NCI-H510A (cell line): Measurements from ENCODE around the gene ANKRD13D.

Source experiments
- DNase-seq: peaks from one replicate; lab custom pipeline; 2025; lab: John Stamatoyannopoulos, UW

ANKRD13D gene

DNA sequence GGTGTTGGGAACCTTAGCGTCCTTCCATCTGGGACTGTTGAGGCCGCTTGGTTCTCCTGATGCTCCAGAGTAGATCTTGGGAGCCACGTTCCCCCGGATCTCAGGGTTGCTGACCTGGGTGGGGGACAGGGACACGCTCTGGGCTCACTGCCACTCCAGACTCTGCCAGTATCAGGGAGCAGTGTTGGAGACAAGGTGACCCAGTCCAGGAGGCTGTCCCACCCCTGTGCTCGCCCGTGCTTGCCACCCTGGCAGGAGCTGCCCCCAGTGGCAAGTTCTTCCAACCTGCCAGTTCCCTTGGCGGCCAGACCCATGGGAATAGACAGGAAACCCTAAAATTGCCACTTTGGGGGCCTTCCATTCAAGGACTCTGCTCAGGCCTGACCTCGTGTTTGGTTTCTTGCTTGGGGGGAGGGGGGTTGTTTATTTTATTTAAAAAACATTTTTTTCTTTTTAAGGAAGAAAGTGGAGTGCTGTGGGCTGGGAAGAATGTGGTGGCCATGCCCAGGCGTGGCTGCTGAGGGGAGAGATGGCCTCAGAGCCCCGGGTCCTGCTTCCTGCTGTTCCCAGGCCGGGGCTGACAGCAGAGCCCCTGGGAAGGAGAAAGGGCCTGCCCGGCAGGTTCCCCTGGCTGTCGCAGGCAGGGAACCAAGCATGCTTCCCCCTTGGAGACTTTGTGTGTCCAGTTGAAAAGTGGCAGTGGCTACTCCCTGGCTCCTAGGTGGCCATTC lies 15.7 kb upstream of the ANKRD13D start:
- no peak for DNase-seq

DNA sequence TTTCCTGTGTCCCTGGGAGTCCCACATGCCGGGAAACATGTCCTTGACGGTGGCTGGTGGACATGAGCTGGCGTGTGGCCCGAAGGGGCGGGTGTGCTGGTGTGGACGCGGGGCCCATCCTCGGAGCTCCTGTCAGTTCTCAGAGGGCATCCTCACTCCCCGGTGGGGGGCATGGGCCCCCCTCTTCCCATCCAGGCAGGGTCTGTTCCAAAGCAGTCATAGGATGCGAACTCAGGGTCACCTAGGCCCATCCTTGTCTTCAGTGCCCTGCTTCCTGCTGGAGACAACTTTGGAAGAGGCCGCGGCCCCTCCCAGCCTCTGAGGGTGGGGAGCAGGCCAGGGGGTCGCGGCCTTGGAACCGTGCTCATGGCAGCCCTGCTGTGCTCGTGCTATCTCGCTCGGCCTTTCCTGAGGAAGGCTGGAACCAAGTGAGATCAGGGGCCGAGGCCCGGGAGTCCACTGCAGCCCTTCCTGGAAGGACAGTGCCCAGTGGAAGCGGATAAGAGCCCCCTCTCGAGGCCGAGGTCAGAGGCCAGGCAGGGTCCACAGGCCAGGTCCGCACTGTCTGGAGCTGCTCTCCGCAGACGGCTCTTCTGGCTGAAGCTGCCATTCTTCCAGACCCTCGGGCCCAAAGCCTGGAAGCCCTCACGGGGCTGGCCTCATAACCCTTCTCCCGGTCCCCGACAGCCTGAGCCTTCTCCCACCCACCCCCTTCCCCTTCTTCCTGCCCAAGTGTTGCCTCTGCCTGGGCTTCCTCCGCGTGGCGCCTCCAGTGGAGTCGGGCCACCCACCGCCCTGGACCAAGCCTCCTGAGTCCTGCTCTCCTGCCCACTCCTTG lies 14.1 kb upstream of the ANKRD13D start:
- DNase-seq: no peak

DNA sequence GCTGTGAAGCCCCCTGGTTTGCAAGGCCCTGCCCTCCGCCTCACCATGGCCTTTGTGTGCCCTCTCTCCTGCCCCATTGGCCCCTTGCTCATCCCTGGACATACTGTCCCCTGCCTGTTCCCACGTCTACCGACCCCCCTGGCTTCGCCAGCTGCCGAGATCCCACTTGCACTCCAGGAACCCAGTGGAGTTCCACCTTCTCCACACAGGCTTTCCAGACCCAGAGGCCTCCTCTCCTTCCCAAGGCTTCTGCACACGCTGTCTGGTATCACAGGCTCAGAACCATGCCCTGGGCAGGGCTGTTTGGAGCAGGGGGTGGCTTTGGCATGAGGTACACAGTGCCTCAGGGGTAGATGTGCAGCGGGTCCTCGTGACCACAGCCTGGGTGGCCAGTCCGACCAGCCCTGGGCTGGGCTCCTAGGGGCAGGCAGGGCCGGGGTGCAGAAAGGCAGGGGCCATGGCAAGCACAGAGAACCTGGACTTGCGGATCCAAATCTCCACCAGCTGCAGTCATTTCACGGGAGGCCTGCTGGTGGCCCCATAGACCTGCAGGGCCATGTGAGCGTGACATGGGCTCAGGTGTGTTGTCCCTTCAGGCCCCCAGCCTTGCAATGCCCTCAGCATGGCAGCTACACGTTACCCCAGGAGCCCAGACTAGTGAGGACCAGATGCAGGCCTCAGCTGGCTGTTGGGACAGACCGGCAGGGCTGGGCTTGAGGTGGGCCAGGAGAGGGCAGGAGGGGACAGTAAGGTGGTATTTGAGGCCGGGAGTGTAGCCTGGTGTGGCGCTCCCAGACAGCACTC lies 13.3 kb upstream of the ANKRD13D start:
- no peak for DNase-seq

DNA sequence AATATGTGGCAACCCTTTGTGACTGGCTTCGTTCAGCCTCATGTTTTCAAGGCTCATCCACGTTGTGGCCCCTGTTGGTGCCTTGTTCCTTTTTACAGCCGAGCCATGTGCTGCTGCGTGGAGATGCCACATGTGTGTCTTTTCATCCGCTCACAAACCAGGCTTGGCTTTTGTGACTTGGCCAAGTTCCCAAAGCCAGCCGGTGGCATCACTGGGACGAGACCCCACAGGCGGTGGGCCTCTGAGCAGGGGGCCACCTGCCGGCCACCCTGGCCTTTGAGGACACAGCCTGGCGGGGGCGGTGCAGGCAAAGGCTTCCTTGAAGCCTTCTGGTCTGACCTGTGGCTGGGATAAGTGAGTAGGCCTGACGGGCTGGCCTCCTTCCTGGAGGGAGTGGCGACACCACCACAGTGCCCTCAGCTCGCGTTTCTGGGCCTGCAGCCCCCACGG lies 12.3 kb upstream of the ANKRD13D start:
- peak; percentile 21 for DNase-seq

DNA sequence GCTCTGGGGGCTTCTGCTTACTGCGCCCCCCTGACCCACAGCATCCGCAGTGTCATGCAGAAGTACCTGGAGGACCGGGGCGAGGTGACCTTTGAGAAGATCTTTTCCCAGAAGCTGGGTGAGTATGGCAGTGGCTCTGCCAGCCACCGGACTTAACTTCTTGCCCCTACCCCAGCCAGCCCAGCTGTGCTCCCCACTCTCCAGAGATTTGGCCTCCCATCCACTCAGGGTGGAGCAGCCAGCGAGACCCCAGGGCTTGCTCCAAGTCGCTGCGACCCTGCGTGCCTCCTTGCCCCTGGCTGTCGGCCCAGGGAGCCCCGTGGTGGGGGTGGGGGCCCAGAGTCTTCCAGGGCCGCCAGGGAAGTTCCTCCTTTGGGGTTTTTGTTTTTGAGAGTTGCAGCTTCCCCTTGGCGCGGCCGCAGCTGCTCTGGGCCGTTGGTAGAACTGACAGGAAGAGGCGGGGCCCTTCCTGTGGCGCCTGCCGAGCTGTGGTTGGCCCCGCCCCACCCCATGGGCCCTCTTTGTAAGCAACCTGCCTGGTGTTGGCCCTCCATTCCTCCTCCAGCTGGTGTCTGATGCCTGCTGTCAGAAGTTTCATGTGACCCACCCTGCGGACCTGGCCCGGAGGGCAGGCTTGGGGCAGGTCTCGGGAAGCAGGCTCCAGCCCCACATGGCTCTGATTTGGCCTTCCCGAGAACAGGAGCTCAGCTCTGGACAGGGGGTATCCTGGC lies 11.7 kb upstream of the ANKRD13D start:
- peak; percentile 91 for DNase-seq

DNA sequence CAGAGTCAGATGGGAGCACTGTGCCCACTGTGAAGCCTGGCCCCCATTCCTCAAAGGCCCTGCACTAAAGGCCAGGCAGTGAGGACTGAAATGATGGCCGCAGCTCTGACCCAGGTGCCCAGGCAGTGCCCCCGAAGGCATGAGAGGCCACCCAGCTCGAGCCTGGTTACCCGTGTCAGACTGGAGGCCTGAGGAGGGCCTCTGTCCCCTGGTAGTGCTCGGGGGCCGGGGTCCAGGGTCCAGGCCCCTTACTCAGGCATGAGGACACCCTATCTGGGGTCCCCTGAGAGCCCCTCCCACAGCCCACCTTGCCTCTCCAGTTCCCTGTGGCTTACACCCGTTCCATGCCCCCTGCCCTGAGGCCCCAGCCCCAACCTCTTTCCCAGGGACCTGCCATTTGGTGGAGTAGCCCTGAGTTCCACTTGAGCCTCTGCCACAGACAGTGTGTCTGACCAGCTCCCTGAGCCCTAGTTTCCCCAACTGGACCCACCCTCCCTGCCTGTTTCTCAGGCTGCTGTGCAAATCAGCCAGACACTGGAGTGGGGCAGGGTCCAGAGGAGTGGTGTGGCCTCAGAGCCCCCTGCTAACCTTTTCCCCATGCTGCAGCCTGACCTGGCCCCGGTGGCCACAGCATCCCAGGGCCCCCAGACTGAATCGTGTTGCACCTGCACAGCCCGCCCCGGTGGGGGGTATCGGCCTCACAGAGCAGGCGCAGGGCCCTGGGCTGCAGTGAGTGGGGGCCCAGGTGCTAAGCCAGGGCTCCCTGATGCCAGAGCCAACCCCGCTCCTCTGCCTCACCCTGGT lies 10.8 kb upstream of the ANKRD13D start:
- DNase-seq: no peak

DNA sequence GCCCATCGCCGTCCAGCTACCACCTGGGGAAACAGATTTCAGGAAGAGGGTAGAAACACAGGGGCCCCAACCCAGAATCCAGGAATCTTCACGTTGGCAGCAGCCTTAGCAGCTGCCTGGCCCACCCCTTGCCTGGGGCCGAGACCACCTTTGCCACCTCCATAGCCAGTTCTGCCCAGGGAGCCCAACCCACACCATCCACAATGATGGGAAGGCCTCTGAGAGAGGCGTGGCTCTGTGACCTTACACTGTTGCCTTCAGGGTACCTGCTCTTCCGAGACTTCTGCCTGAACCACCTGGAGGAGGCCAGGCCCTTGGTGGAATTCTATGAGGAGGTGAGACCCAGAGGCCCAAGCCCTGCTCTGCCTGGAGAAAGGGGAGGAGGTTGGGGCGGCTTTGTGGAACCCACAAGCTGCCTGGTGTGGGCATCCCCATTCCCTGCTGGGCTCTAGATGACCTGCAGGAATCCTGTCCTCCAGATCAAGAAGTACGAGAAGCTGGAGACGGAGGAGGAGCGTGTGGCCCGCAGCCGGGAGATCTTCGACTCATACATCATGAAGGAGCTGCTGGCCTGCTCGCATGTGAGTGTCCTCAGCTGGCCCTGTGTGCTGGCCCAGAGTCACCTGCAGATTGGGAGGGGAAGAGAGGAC lies 10.0 kb upstream of the ANKRD13D start:
- no peak for DNase-seq

DNA sequence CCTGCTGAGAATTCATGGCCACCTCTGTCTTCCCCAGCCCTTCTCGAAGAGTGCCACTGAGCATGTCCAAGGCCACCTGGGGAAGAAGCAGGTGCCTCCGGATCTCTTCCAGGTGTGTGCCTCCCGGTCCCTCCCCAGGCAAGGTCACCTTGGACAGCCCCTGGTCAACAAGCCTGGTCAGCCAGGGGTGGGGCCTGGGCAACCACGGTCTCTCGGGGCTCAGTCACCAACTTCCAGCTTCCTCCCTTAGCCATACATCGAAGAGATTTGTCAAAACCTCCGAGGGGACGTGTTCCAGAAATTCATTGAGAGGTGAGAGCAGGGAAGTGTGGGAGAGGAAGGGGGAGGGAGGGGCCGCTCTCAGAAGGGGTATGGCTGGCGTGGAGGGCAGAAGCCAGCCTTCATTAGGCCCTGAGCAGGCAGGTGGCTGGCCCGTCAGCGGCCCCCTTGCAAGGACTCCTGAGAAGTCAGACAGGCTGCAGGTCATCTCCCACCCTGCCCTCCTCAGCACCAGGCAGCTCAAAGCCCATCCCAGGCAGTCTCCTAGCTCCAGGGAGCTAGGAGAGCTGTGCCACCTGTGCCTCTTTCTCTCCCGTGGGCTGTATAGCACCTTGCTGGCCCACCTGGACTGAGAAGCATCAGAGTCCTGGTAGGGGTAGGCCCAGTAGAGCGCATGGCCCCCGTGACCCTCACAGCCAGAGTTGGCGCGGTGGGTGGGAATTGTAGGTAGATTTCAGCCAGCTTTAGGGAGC lies 9.3 kb upstream of the ANKRD13D start:
- no peak for DNase-seq

DNA sequence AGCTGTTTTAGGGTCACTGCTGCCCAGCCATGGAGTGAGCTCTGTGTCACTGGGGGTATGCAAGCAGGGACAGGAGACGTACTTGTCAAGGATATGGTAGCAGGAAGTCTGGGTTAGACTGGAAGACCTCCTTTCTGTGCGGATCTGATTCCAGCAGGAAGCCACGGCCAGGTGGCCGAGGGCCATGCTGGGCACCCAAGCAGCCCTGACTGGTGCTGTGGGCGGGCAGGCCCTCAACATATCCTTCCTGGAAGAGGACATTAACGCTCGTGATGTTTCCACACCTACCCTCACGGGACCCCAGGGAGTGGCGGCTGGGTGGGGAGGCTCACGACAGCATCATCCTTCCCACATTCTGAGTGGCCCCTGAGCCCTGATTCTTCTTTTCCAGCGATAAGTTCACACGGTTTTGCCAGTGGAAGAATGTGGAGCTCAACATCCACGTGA lies 8.7 kb upstream of the ANKRD13D start:
- DNase-seq: no peak

DNA sequence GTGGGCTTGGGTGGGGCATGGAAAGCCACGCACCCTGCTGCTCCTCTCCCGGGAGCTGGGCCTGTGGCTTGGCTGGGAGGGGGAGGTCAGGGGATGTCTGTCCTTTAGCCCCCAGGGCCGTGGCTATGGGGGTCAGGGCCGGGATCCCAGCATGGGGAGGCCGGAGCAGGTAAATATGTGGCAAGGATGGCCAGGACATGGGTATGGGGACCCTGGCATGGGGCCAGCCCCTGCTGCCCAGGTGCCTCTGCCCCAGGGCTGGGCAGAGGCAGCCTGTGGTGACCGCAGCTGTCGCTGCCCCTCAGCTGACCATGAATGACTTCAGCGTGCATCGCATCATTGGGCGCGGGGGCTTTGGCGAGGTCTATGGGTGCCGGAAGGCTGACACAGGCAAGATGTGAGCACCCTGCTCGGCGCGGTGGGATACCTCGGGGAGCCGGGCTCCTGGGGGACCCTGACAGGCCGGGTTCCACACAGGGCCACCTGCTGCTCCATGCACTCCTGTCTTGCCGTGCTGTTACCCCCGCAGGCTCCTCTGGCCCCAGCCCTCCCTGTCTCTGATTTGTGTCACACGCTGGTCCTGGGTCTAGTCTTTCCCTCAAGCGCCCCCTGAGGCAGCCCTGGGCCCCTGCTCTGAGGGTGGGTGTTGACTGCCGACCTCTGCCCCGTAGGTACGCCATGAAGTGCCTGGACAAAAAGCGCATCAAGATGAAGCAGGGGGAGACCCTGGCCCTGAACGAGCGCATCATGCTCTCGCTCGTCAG lies 8.1 kb upstream of the ANKRD13D start:
- DNase-seq: no peak

DNA sequence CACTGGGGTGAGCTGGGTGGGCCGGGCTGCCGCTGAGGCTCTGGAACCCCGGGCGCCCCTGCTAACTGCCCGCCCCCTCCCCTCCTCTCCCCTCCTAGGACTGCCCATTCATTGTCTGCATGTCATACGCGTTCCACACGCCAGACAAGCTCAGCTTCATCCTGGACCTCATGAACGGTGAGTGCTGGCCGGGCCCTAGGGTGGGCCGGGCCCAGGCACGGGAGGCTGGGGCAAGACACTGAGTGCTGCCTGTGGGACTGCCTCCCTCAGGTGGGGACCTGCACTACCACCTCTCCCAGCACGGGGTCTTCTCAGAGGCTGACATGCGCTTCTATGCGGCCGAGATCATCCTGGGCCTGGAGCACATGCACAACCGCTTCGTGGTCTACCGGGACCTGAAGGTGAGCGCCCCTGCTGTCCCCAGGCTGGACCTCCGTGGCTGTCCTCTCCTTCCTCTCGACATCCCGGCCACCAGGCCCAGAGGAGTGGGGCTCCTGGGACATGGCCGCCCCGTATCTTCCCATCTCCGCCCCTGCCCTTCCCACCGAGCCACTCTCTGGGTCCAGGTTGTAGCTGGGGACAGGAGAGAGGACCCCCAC lies 7.5 kb upstream of the ANKRD13D start:
- no peak for DNase-seq

DNA sequence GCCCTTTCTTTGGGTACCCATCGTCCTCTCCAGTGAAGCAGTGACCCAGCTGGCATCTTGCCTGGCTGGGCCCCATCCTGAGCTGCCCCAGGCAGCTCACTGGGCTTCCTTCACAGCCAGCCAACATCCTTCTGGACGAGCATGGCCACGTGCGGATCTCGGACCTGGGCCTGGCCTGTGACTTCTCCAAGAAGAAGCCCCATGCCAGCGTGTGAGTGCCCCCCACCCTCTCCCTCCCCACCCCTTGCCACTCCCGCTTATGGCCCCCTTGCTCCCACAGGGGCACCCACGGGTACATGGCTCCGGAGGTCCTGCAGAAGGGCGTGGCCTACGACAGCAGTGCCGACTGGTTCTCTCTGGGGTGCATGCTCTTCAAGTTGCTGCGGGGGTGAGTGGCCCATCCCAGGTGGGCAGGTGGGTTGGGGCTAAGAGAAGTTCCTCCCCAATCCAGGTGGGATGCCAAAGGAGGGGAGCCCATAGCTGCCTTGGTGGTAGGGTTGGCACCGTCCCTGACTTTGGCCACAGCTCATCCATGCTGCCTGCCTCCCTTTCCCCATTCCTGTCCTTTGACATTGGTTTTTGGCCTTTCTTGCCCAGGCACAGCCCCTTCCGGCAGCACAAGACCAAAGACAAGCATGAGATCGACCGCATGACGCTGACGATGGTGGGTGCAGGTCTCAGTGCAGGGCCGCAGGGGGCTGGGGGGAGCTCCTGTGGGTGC lies 6.8 kb upstream of the ANKRD13D start:
- DNase-seq: no peak

DNA sequence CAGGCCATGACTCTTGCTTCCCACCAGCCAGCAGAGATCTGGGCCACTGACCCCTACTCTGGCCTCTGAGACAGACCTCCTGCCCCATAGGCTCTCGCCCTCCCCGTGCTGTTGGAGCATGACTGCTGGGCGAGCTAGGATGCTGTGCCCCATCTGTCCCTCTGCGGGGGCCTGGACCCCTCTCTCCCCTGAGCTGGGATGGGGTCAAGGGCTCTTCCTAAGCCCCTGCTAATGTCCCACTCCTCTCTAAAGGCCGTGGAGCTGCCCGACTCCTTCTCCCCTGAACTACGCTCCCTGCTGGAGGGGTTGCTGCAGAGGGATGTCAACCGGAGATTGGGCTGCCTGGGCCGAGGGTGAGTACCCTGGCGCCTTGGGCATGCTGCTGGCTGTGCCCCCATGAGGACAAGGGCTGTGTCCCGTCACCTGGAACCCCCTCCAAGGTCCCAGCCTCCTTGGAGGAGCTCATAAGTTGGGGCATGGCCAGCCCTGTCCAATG lies 6.2 kb upstream of the ANKRD13D start:
- no peak for DNase-seq

DNA sequence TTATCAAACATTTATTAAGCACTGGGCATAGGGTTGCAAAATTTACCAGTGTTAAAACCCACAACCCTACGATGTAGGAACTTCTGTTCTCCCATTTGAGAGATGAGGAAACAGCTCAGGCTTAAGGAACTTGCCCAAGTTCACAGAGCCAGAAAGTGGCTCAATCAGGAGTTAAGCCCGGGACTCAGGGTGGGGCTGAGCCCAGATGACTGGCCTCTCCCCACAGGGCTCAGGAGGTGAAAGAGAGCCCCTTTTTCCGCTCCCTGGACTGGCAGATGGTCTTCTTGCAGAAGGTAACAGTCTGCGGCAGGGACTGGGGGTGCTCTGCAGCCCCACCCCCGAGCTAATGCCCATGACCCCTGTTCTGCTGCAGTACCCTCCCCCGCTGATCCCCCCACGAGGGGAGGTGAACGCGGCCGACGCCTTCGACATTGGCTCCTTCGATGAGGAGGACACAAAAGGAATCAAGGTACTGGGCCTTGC lies 5.6 kb upstream of the ANKRD13D start:
- no peak for DNase-seq

DNA sequence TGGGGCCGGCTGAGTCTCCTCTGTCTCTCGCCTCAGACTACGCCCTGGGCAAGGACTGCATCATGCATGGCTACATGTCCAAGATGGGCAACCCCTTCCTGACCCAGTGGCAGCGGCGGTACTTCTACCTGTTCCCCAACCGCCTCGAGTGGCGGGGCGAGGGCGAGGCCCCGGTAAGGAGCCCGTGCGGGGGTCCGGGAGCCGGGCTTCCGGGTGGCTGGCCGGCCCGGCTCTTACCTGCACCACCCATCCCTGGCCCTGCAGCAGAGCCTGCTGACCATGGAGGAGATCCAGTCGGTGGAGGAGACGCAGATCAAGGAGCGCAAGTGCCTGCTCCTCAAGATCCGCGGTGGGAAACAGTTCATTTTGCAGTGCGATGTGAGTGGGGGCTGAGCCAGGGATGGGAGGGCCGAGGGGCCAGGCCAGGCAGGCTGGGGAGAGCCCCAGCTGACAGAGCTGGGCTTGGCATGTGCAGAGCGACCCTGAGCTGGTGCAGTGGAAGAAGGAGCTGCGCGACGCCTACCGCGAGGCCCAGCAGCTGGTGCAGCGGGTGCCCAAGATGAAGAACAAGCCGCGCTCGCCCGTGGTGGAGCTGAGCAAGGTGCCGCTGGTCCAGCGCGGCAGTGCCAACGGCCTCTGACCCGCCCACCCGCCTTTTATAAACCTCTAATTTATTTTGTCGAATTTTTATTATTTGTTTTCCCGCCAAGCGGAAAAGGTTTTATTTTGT lies 4.1 kb upstream of the ANKRD13D start:
- no peak for DNase-seq
